A549 (cell line): Measurements from ENCODE around the gene F2R. TPM values are rescaled to one million over a fixed set of nuclear protein-coding genes. Genes with fewer than 3 reads are reported as not detected.
"Not testable (repeated sequence)": the region's sequence is repeated elsewhere in the genome, so short reads cannot be mapped to it uniquely, and the experiment has no call there.

Source experiments
- ATAC-seq, 2 experiments: fragments of 200-7000 bp in 1 of 2; fragments of >200 bp in 1 of 2; cut with Nextera tagmentation in 1 of 2; cut with Tn5 transposase in 1 of 2; 3 replicates each; pipeline versions ENCODE4 v1.8.0 to v1.9.1; 2018 to 2020; ENCODE audit warnings: mild to moderate bottlenecking in 1 of 2, moderate library complexity in 1 of 2
- CTCF ChIA-PET: fragments of 300-600 bp; sonication (Branson Sonifier 250); formaldehyde crosslinking; extraction: SDS; loops from one replicate; lab custom pipeline; 2021; ENCODE audit warnings: antibody characterized with exemption, inconsistent platforms; lab: Yijun Ruan, JAX
- POLR2A ChIA-PET: fragments of 350-600 bp; formaldehyde crosslinking; extraction: SDS; loops from one replicate; lab custom pipeline; 2021; ENCODE audit warnings: antibody characterized with exemption, inconsistent platforms; lab: Yijun Ruan, JAX
- DNase-seq, 2 experiments: peaks; one replicate each; pipeline versions ENCODE4 v3.0.0 to v3.0.0-alpha.2; 2011 to 2016; ENCODE audit warnings: low read depth in 1 of 2, low spot score in 1 of 2
- FAIRE-seq: peaks from 2 replicates; lab custom pipeline; 2011; peaks lifted over from hg19 to GRCh38; lab: Jason Lieb, UNC
- H3K27ac ChIP-seq, 2 experiments: fragments of >200 bp; sonication (Bioruptor Twin); formaldehyde crosslinking; 3 replicates each; pipeline ENCODE4 v1.5.1; 2016 to 2017
- H3K4me1 ChIP-seq: fragments of >200 bp; sonication (Bioruptor Twin); formaldehyde crosslinking; 3 replicates; pipeline ENCODE4 v1.6.1; 2016
- H3K4me2 ChIP-seq: fragments of >200 bp; sonication (Bioruptor Twin); formaldehyde crosslinking; 3 replicates; pipeline ENCODE4 v1.6.1; 2016
- H3K4me3 ChIP-seq: fragments of >200 bp; sonication (Bioruptor Twin); formaldehyde crosslinking; 3 replicates; pipeline ENCODE4 v1.5.1; 2016
- H3K9me3 ChIP-seq: fragments of >200 bp; sonication (Bioruptor Twin); formaldehyde crosslinking; 3 replicates; pipeline ENCODE4 v1.6.1; 2016
- ATOH8 ChIP-seq: fragments of 250-450 bp; sonication (Bioruptor Pico); IDR thresholded peaks from 2 replicates; pipeline ENCODE4 v1.5.0; 2020; ENCODE audit warnings: low read depth, mild to moderate bottlenecking, moderate library complexity
- CBX2 ChIP-seq: fragments of 200-600 bp; sonication (generic); IDR thresholded peaks from 2 replicates; pipeline ENCODE4 v1.6.1; 2016; ENCODE audit warnings: low read depth, mild to moderate bottlenecking, borderline replicate concordance
- CEBPB ChIP-seq, 2 experiments: fragments of >200 bp in 1 of 2; sonication (Bioruptor Twin) in 1 of 2; formaldehyde crosslinking in 1 of 2; IDR thresholded peaks; 2 replicates each; pipeline ENCODE4 v1.6.1; 2012 to 2016
- CHD4 ChIP-seq: fragments of 200-600 bp; sonication (generic); IDR thresholded peaks from 2 replicates; pipeline ENCODE4 v1.6.1; 2016; ENCODE audit warnings: antibody characterized with exemption, mild to moderate bottlenecking, borderline replicate concordance
- EHF ChIP-seq: fragments of 250-450 bp; sonication (Bioruptor Pico); IDR thresholded peaks from 2 replicates; pipeline ENCODE4 v1.5.0; 2020; ENCODE audit warnings: mild to moderate bottlenecking
- EHMT2 ChIP-seq: fragments of 200-600 bp; sonication (generic); IDR thresholded peaks from 2 replicates; pipeline ENCODE4 v1.6.1; 2016; ENCODE audit warnings: antibody characterized with exemption, low read depth, mild to moderate bottlenecking, moderate library complexity
- EP300 ChIP-seq, 2 experiments: fragments of >200 bp; sonication (Bioruptor Twin); formaldehyde crosslinking; IDR thresholded peaks; 2 replicates in 1 of 2; 3 replicates in 1 of 2; pipeline ENCODE4 v1.6.1; 2016 to 2017
- FOSB ChIP-seq: fragments of 250-450 bp; sonication (Bioruptor Pico); IDR thresholded peaks from 2 replicates; pipeline ENCODE4 v1.5.0; 2020; ENCODE audit warnings: mild to moderate bottlenecking, moderate library complexity
- GATA3 ChIP-seq: IDR thresholded peaks from 2 replicates; pipeline ENCODE4 v1.6.1; 2012; ENCODE audit warnings: borderline replicate concordance
- HDAC2 ChIP-seq: fragments of 200-600 bp; sonication (generic); IDR thresholded peaks from 2 replicates; pipeline ENCODE4 v1.6.1; 2016
- HES2 ChIP-seq: fragments of >200 bp; sonication (Bioruptor Twin); formaldehyde crosslinking; IDR thresholded peaks from 2 replicates; pipeline ENCODE4 v1.6.1; 2016
- HMGXB4 ChIP-seq: fragments of 250-450 bp; sonication (Bioruptor Pico); IDR thresholded peaks from 2 replicates; pipeline ENCODE4 v1.5.0; 2021; ENCODE audit warnings: mild to moderate bottlenecking, moderate library complexity, borderline replicate concordance
- HOXA7 ChIP-seq: fragments of 250-450 bp; sonication (Bioruptor Pico); IDR thresholded peaks from 2 replicates; pipeline ENCODE4 v1.5.0; 2020; ENCODE audit warnings: mild to moderate bottlenecking, moderate library complexity
- HOXB5 ChIP-seq: fragments of 250-450 bp; sonication (Bioruptor Pico); IDR thresholded peaks from 2 replicates; pipeline ENCODE4 v1.5.0; 2020; ENCODE audit warnings: mild to moderate bottlenecking, moderate library complexity
- KDM1A ChIP-seq: fragments of 200-600 bp; sonication (generic); IDR thresholded peaks from 2 replicates; pipeline ENCODE4 v1.6.1; 2016; ENCODE audit warnings: low read depth, mild to moderate bottlenecking
- MAFK ChIP-seq: fragments of 450-650 bp; IDR thresholded peaks from 2 replicates; pipeline ENCODE4 v1.6.1; 2014; ENCODE audit not compliant: partially characterized antibody
- NFE2L2 ChIP-seq: fragments of 150-350 bp; conservative IDR thresholded peaks from 2 replicates; pipeline ENCODE4 v1.6.1; 2014; ENCODE audit warnings: low read length
- POLR2A ChIP-seq: IDR thresholded peaks from 2 replicates; pipeline ENCODE4 v1.6.1; 2012; ENCODE audit warnings: mild to moderate bottlenecking, low read length
- REST ChIP-seq: fragments of 200-600 bp; sonication (generic); IDR thresholded peaks from 2 replicates; pipeline ENCODE4 v1.6.1; 2016; ENCODE audit warnings: antibody characterized with exemption, mild to moderate bottlenecking, moderate library complexity
- RNF2 ChIP-seq: fragments of 200-600 bp; sonication (generic); IDR thresholded peaks from 2 replicates; pipeline ENCODE4 v1.6.1; 2016; ENCODE audit warnings: low read depth, mild to moderate bottlenecking, antibody characterized with exemption, moderate library complexity, borderline replicate concordance
- SREBF2 ChIP-seq: fragments of 450-650 bp; IDR thresholded peaks from 2 replicates; pipeline ENCODE4 v1.6.1; 2014; ENCODE audit warnings: mild to moderate bottlenecking, moderate library complexity
- TFCP2L1 ChIP-seq: fragments of 250-450 bp; sonication (Bioruptor Pico); IDR thresholded peaks from 2 replicates; pipeline ENCODE4 v1.5.0; 2021; ENCODE audit warnings: mild to moderate bottlenecking
- TP53 ChIP-seq: fragments of 250-450 bp; sonication (Bioruptor Pico); IDR thresholded peaks from 2 replicates; pipeline ENCODE4 v1.5.0; 2021; ENCODE audit warnings: mild to moderate bottlenecking, moderate library complexity
- ZC3H11A ChIP-seq: fragments of 450-650 bp; IDR thresholded peaks from 2 replicates; pipeline ENCODE4 v1.6.1; 2014; ENCODE audit warnings: antibody characterized with exemption, mild to moderate bottlenecking
- WGBS: methylation state at CpG from one replicate; pipeline ENCODE4 v1.1.6; 2017; ENCODE audit errors: missing lambda C conversion rate; 5-methylcytosine and 5-hydroxymethylcytosine counted together
- polyA plus RNA-seq, 4 experiments: library from polyadenylated mRNA; depleted of rRNA in 3 of 4; stranded (reverse); fragments of >200 nt; fragmentation: RNase III in 1 of 4; extraction: RNeasy Plus Mini Kit Qiagen cat#74134 plus additional on column Dnase treatment in 1 of 4; gene quantifications; 2 replicates in 3 of 4; 3 replicates in 1 of 4; pipeline ENCODE4 v1.2.3, GENCODE V29; 2011 to 2017

Gene F2R
- polyA plus RNA-seq, 2 of the 4 experiments (the other 2 are of a cell fraction), result 30.4 to 114 TPM

GRCh38 chr5:76677849-76678472, 38.0 kb upstream of the F2R start:
- H3K9me3 ChIP-seq, result no peaks in the 10 kb centered on the region
- H3K4me1 ChIP-seq, result no peaks in the 10 kb centered on the region
- DNase-seq (no peak), FAIRE-seq (no peak), ATAC-seq (no peak)
- POLR2A ChIA-PET, result no interaction called here
- no peak overlapping the region for H3K4me2 ChIP-seq
- no peak overlapping the region for H3K27ac ChIP-seq
- WGBS, result 89% methylated on average over 8 of the region's 8 CpGs
- no peak for TF ChIP-seq HES2
- no peak for TF ChIP-seq HMGXB4 (CRISPR knock-in tag)
- no peak for TF ChIP-seq TP53
- no peak for TF ChIP-seq KDM1A
- TF ChIP-seq FOSB, result no peak
- no peak for TF ChIP-seq CBX2
- TF ChIP-seq ZC3H11A, result no peak
- no peak for TF ChIP-seq HOXA7 (CRISPR knock-in tag)
- TF ChIP-seq MAFK, result no peak
- no peak for TF ChIP-seq SREBF2
- TF ChIP-seq EHF (CRISPR knock-in tag), result no peak
- TF ChIP-seq GATA3, result no peak
- no peak for TF ChIP-seq ATOH8 (CRISPR knock-in tag)
- TF ChIP-seq EP300 (IDR thresholded peaks at IDR 0.05), result no peak
- no peak for TF ChIP-seq CEBPB (IDR thresholded peaks at IDR 0.05)
- TF ChIP-seq NFE2L2, result no peak
- TF ChIP-seq HDAC2, result no peak
- no peak for TF ChIP-seq HOXB5 (CRISPR knock-in tag)
- no peak for TF ChIP-seq RNF2
- no peak for TF ChIP-seq CHD4
- TF ChIP-seq, all 56 proteins: peak for 0
- no peak overlapping the region for H3K4me3 ChIP-seq
- CTCF ChIA-PET, result interaction anchor here (1.0 kb wide), 1 partner anchor 97 kb away, joined by 3 read pairs; no protein-coding TSS in a partner anchor

- CTCF ChIA-PET, result interaction anchor here (0.6 to 1.5 kb wide), 3 partner anchors 9 to 96 kb away, joined by 3 to 5 read pairs (median 3); no protein-coding TSS in a partner anchor
- WGBS, result 71% methylated on average over 3 of the region's 3 CpGs
- no peaks in the 10 kb centered on the region for H3K4me1 ChIP-seq
- no peak overlapping the region for H3K27ac ChIP-seq
- no peaks in the 10 kb centered on the region for H3K9me3 ChIP-seq
- no peak overlapping the region for H3K4me3 ChIP-seq
- no peak for ATAC-seq
- no peak for TF ChIP-seq ATOH8 (CRISPR knock-in tag)
- TF ChIP-seq FOSB, result no peak
- TF ChIP-seq EHMT2, result no peak
- TF ChIP-seq REST, result no peak
- TF ChIP-seq POLR2A, result no peak
- TF ChIP-seq KDM1A, result no peak
- no peak for TF ChIP-seq CHD4
- TF ChIP-seq TFCP2L1, result no peak
- TF ChIP-seq, all 56 proteins: peak for 0
- FAIRE-seq, result no peak
- no peak overlapping the region for H3K4me2 ChIP-seq
- DNase-seq, result no peak
- POLR2A ChIA-PET, result no interaction called here
Measured at GRCh38 chr5:76679231-76679630, 36.7 kb upstream of the F2R start.

- H3K4me3 ChIP-seq, POLR2A ChIA-PET, H3K9me3 ChIP-seq, H3K4me1 ChIP-seq, H3K4me2 ChIP-seq, ATAC-seq, DNase-seq, FAIRE-seq, H3K27ac ChIP-seq: not testable (repeated sequence)
- CTCF ChIA-PET, result interaction anchor here (1.5 kb wide), 2 partner anchors 10 to 94 kb away, joined by 5 to 7 read pairs; no protein-coding TSS in a partner anchor
- WGBS, result 78% methylated on average over 4 of the region's 4 CpGs
Measured at GRCh38 chr5:76680826-76681225, 35.1 kb upstream of the F2R start.
